HepG2 (cell line): ENCODE measurements around the gene SPATA33. TPM values are rescaled to one million over a fixed set of nuclear protein-coding genes. Genes with fewer than 3 reads are reported as not detected.

ENCODE experiments used
- ARNT2 ChIP-seq: sonication (generic); formaldehyde crosslinking; IDR thresholded peaks from 2 replicates; pipeline ENCODE4 v1.8.0; 2022; ENCODE audit warnings: mild to moderate bottlenecking, low read depth, missing genetic modification reagents, moderate library complexity
- ATF5 ChIP-seq: sonication (generic); formaldehyde crosslinking; IDR thresholded peaks from 2 replicates; pipeline ENCODE4 v1.4.0; 2020; ENCODE audit warnings: mild to moderate bottlenecking, low read depth, missing genetic modification reagents
- ATM ChIP-seq: fragments of 450-650 bp; IDR thresholded peaks from 2 replicates; pipeline ENCODE4 v1.7.1; 2017; ENCODE audit warnings: mild to moderate bottlenecking, borderline replicate concordance
- BRF2 ChIP-seq: sonication (generic); formaldehyde crosslinking; IDR thresholded peaks from 2 replicates; pipeline ENCODE4 v1.8.1; 2022; ENCODE audit warnings: mild to moderate bottlenecking, missing genetic modification reagents
- CCDC6 ChIP-seq: sonication (generic); formaldehyde crosslinking; IDR thresholded peaks from 2 replicates; pipeline ENCODE4 v1.8.1; 2022; ENCODE audit warnings: mild to moderate bottlenecking, missing genetic modification reagents, moderate library complexity
- FOSL1 ChIP-seq: sonication (generic); formaldehyde crosslinking; IDR thresholded peaks from 2 replicates; pipeline ENCODE4 v1.9.0; 2021; ENCODE audit warnings: missing genetic modification reagents, borderline replicate concordance
- HDAC1 ChIP-seq: sonication (generic); formaldehyde crosslinking; IDR thresholded peaks from 2 replicates; pipeline ENCODE4 v1.5.1; 2020; ENCODE audit warnings: mild to moderate bottlenecking, missing genetic modification reagents
- NRL ChIP-seq: sonication (generic); formaldehyde crosslinking; IDR thresholded peaks from 2 replicates; pipeline ENCODE4 v1.5.0; 2020; ENCODE audit warnings: missing genetic modification reagents, mild to moderate bottlenecking, moderate library complexity, borderline replicate concordance
- REXO4 ChIP-seq: sonication (generic); formaldehyde crosslinking; IDR thresholded peaks from 2 replicates; pipeline ENCODE4 v1.8.0; 2022; ENCODE audit warnings: missing genetic modification reagents, mild to moderate bottlenecking, borderline replicate concordance
- SKI ChIP-seq: fragments of 450-650 bp; IDR thresholded peaks from one replicate; pipeline ENCODE4 v1.6.1; 2018; ENCODE audit warnings: mild to moderate bottlenecking; ENCODE audit not compliant: partially characterized antibody
- SRSF1 ChIP-seq: fragments of 200-400 bp; formaldehyde crosslinking; optimal IDR thresholded peaks from 2 replicates; pipeline ENCODE3; 2017; ENCODE audit warnings: mild to moderate bottlenecking, low read depth, low read length, moderate library complexity
- TCF7L2 ChIP-seq: IDR thresholded peaks from 2 replicates; pipeline ENCODE4 v1.6.1; 2011; ENCODE audit warnings: mild to moderate bottlenecking, low read depth, low read length, moderate library complexity
- ZFP62 ChIP-seq: sonication (generic); formaldehyde crosslinking; IDR thresholded peaks from 2 replicates; pipeline ENCODE4 v1.4.0; 2020; ENCODE audit warnings: missing genetic modification reagents
- ZNF615 ChIP-seq: sonication (generic); formaldehyde crosslinking; IDR thresholded peaks from 2 replicates; pipeline ENCODE4 v1.5.0; 2020; ENCODE audit warnings: mild to moderate bottlenecking, missing genetic modification reagents, borderline replicate concordance
- ZNF709 ChIP-seq: sonication (generic); formaldehyde crosslinking; IDR thresholded peaks from 2 replicates; pipeline ENCODE4 v1.5.0; 2020; ENCODE audit warnings: mild to moderate bottlenecking, missing genetic modification reagents
- ZNF878 ChIP-seq: sonication (generic); formaldehyde crosslinking; IDR thresholded peaks from 2 replicates; pipeline ENCODE4 v1.8.1; 2023; ENCODE audit warnings: mild to moderate bottlenecking, missing genetic modification reagents, moderate library complexity
- polyA plus RNA-seq, 8 experiments: library from polyadenylated mRNA; depleted of rRNA in 3 of 8; stranded (reverse) in 7 of 8; unstranded in 1 of 8; fragments of >200 nt; fragmentation: Illumina TruSeq in 4 of 8; extraction: Trizol in 4 of 8; gene quantifications; 2 replicates each; pipeline versions ENCODE4 v1.2.1 to v1.2.3, GENCODE V29; 2011 to 2016; ENCODE audit warnings: low read depth in 4 of 8, missing spikeins in 1 of 8, mixed read lengths in 1 of 8; ENCODE audit not compliant: insufficient read depth in 1 of 8
- total RNA-seq, 5 experiments: library from RNA; depleted of rRNA; stranded (reverse); fragments of >200 nt; fragmentation: Illumina TruSeq; extraction: Trizol; gene quantifications; 2 replicates each; pipeline ENCODE4 v1.2.3, GENCODE V29; 2016; ENCODE audit warnings: low read depth in 1 of 5
- TF ChIP-seq, protein P1 (sequence below): fragments of 450-650 bp; IDR thresholded peaks from 2 replicates; pipeline ENCODE4 v1.6.1; 2017; ENCODE audit warnings: mild to moderate bottlenecking
- TF ChIP-seq, protein P2 (sequence below): sonication (generic); formaldehyde crosslinking; conservative IDR thresholded peaks from 2 replicates; pipeline ENCODE4 v1.4.0; 2020; ENCODE audit warnings: mild to moderate bottlenecking, missing genetic modification reagents, moderate library complexity

Gene SPATA33
- total and polyA plus RNA-seq, 2 of the 13 experiments (the other 11 are each of a cell fraction or from before 2014, with no cell fraction given), result 5.7 to 11.0 TPM

DNA sequence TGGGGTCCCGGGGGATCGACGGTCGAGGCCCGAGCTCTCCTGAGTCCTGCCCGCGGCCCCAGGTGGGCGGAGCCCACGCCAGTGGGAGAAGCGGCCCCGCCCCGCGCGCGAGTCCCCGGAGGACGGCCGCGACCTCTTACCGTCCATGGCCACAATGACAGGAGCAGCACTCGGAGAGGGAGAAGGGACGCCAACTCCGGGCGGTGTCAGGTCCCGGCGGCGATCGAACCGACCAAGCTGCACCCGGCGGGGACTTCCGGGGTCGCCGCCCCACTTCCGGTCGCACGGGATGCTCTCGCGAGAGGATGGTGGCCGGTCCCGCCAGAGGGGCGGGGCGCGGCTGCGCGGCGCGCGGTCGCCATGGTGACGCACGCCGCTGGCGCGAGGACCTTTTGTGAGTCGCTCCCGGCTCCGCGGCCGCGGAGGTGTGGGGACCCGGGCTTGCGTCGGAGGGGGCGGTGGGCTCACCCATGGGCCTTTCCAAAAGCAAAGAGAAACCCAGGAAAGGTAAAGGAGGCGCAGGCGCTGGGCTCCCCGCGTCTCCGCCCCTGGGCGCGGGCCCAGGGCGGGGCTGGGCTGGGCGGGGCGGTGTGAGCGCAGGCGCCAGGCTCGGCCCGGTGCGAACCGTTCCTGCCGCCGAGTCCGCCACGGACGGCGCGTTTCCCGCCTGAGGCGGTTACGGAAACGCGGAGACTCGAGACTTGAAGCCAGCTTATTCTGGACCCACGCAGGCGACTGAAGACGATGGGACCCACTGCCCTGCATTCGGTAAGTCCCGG is at the start of gene SPATA33, which contains the start of gene CHMP1A (continued):
- TF ChIP-seq, protein P1, sequence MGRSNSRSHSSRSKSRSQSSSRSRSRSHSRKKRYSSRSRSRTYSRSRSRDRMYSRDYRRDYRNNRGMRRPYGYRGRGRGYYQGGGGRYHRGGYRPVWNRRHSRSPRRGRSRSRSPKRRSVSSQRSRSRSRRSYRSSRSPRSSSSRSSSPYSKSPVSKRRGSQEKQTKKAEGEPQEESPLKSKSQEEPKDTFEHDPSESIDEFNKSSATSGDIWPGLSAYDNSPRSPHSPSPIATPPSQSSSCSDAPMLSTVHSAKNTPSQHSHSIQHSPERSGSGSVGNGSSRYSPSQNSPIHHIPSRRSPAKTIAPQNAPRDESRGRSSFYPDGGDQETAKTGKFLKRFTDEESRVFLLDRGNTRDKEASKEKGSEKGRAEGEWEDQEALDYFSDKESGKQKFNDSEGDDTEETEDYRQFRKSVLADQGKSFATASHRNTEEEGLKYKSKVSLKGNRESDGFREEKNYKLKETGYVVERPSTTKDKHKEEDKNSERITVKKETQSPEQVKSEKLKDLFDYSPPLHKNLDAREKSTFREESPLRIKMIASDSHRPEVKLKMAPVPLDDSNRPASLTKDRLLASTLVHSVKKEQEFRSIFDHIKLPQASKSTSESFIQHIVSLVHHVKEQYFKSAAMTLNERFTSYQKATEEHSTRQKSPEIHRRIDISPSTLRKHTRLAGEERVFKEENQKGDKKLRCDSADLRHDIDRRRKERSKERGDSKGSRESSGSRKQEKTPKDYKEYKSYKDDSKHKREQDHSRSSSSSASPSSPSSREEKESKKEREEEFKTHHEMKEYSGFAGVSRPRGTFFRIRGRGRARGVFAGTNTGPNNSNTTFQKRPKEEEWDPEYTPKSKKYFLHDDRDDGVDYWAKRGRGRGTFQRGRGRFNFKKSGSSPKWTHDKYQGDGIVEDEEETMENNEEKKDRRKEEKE, result no peak
- TF ChIP-seq REXO4 (CRISPR knock-in tag) (no peak), HDAC1 (peak; percentile 97), NRL (CRISPR knock-in tag) (peak; percentile 76), ATF5 (CRISPR knock-in tag) (peak; percentile 36; the same call in 1 of the 2 replicates), CCDC6 (CRISPR knock-in tag) (no peak; the same call in 1 of the 2 replicates), ZFP62 (CRISPR knock-in tag) (no peak), ARNT2 (CRISPR knock-in tag) (peak; percentile 98), ZNF615 (no peak), TCF7L2 (no peak), SRSF1 (peak; percentile 11), ZNF709 (peak; percentile 66; the same call in 1 of the 2 replicates), BRF2 (CRISPR knock-in tag) (no peak), SKI (peak; percentile 36), ZNF878 (CRISPR knock-in tag) (0 out of 2 replicates have a peak, but pooled peaks have one; percentile 10), FOSL1 (CRISPR knock-in tag) (no peak), ATM (no peak)
- TF ChIP-seq, protein P2, sequence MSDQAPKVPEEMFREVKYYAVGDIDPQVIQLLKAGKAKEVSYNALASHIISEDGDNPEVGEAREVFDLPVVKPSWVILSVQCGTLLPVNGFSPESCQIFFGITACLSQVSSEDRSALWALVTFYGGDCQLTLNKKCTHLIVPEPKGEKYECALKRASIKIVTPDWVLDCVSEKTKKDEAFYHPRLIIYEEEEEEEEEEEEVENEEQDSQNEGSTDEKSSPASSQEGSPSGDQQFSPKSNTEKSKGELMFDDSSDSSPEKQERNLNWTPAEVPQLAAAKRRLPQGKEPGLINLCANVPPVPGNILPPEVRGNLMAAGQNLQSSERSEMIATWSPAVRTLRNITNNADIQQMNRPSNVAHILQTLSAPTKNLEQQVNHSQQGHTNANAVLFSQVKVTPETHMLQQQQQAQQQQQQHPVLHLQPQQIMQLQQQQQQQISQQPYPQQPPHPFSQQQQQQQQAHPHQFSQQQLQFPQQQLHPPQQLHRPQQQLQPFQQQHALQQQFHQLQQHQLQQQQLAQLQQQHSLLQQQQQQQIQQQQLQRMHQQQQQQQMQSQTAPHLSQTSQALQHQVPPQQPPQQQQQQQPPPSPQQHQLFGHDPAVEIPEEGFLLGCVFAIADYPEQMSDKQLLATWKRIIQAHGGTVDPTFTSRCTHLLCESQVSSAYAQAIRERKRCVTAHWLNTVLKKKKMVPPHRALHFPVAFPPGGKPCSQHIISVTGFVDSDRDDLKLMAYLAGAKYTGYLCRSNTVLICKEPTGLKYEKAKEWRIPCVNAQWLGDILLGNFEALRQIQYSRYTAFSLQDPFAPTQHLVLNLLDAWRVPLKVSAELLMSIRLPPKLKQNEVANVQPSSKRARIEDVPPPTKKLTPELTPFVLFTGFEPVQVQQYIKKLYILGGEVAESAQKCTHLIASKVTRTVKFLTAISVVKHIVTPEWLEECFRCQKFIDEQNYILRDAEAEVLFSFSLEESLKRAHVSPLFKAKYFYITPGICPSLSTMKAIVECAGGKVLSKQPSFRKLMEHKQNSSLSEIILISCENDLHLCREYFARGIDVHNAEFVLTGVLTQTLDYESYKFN (CRISPR knock-in tag), result peak; percentile 27; the same call in 1 of the 2 replicates
